Dermis blood vessel endothelial cell (primary cell): ENCODE results near the gene FUBP1. TPM values are rescaled to one million over a fixed set of nuclear protein-coding genes. Genes with fewer than 3 reads are reported as not detected.
A peak's percentile ranks its signal among the peaks of the same experiment; 100 is the strongest.
"Not testable (repeated sequence)": the region's sequence is repeated elsewhere in the genome, so short reads cannot be mapped to it uniquely, and the experiment has no call there.

Experiments used
- DNase-seq: peaks from one replicate; pipeline ENCODE4 v3.0.0; 2010
- total RNA-seq: library from RNA; depleted of rRNA; stranded (reverse); fragments of >200 nt; gene quantifications from 2 replicates; pipeline ENCODE4 v1.2.3, GENCODE V29; 2014

Gene FUBP1
- total RNA-seq, 1 donor from 2014 or later = 106 TPM

DNA sequence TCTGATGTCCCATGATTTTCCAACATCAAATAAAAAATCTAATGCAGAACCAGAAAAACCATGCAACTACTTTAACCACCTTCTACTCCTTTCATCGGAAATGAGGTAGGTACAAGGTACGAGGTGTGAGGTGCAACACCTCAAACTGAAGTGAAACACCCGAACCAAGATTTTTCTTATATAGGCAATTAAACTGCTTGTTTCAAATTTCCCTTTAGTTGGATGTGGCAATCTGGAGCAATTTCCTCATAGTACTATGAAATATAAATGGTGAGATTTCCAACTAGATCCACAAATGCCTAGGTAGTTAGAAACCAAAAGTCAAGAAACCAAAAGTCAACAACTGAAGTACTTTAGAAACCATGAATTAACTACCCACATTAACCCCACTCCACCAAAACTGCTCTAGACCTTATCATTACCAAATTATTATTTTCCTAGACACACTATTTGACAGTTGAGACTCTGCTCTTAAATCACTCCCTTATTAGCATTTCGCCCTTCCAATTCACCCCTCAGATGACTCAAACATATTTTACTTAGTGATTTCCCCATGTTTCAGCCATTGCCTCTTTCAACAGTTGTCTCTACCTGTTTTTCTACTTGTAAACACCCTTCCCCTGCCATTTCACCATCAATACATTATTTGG lies 37.8 kb downstream of the FUBP1 start:
- DNase-seq = no peak

DNA sequence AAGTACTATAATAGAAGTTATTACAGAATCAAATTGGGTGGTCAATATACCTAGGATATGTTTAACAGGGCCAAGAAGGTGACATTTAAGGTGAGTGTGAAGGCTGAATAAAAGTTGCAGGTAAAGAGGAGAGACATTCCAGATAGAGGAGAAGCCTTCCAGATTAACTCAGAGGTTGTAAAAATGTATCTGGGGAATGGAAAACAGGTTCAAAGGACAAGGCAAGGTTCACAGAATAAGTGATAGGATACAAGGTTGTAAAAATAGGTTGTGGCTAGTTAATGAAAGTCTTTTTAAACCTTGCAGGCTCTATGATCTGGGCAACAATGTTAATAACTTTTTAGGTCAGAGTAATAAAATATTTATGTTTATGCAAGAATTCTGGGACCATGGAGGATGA lies 40.2 kb downstream of the FUBP1 start:
- no peak for DNase-seq

DNA sequence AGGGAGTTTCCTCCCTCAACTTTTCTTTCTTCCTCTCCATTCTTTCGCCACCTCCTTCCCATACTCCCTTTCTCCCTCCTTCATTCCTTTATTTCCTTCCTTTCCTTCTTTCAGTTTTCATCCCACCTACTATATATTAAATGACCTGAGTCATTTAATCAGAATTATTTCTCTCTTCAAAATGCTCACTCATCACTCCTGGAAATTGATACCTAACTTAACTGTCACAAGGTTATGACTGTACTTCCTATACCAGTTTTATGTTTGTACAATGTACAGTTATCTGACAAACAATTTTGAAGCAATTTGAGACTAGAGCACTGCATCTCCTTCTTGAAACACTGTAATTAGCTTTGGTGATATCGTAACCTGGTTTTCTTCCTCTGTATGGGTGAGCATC lies 49.1 kb downstream of the FUBP1 start:
- DNase-seq = peak; percentile 34

DNA sequence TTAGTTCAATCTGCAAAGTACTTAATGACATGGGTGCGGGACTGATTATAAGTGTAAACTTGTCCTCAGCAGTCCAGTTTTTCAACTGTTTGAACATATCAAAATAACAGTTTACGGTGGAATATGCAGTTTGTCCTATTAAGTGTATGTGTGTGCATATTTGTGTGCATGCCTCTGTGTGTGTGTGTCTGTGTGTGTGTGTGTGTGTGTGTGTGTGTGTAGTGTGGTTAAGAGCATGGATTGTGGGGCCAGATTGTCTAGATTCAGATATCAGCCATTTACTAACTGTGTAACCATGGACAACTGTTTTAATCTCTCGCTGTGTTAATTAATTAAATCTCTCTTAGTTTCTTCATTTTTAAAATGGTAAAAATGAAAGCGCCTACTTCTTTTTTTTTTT lies 51.5 kb downstream of the FUBP1 start:
- DNase-seq = no peak

DNA sequence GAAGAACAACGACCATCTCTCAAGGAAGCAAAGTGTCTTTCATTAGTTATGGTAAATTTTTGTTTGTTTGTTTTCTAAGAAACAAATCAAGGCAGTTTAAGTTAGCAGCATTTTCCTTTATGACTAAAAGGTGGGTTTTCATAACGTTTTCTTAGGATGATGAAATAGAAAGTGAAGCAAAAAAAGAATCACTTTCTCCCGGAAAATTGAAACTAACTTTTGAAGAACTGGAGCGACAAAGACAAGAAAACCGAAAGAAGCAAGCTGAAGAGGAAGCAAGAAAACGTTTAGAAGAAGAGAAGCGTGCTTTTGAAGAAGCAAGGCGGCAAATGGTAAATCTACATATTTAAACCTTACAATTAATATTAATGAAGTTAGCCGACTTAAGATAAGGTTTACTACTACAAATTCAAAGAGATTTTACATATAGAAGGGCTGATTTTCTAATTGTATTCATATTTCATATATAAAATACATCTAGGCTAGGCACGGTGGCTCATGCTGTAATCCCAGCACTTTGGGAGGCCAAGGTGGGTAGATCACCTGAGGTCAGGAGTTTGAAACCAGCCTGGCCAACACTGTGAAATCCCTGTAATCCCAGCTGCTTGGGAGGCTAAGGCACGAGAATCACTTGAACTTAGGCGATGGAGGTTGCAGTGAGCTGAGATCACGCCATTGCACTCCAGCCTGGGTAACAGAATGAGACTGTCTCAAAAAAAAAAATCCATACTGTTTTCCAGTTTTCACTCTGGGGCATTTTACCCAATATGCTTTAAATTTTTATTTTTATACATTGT lies 52.1 kb downstream of the FUBP1 start:
- no peak for DNase-seq

DNA sequence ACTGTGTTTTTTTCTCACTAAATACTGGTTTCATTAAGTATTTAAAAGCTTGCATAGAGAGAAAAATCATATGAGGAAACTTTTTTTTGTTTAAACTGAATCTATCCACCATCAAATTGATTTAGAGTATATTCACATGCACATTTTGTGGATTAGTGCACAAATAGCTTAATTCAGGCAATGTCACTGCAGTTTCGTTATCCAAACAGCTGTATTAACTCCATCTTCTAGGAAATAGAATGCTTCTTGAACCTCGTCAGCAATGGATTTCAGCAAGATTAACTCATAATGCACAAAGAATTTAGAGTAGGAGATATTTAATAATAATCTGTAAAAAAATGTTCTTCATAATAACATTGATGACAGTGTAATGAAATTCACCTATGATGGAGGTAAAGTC lies 52.9 kb downstream of the FUBP1 start:
- no peak for DNase-seq

DNA sequence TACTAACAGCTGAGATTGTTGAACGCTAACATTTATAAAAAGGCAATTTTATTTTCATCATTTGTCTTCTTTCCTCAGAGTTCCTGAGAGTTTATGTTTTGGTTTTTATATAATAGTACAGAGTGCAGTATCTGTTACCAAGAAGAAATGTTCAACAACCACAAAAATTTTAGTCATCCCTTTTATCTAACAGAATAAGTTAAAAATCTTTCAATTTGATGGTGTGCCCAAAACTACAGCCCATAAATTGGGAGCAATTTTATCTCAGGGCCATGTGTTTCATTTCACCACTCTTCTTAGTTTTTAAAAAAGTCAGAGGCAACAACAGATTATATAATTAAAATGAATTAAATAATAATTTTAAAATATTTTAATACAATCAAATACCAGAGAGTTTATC lies 53.4 kb downstream of the FUBP1 start:
- DNase-seq = no peak

DNA sequence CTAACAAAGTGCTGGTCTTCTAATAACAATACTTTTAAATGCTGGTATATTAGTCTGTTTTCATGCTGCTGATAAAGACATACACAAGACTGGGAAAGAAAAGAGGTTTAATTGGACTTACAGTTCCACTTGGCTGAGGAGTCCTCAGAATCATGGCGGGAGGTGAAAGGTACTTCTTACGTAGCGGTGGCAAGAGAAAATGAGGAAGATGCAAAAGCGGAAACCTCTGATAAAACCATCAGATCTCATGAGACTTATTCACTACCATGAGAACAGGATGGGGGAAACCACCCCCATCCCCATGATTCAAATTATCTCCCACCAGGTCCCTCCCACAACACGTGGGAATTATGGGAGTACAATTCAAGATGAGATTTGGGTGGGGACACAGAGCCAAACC lies 60.0 kb downstream of the FUBP1 start:
- DNase-seq = not testable (repeated sequence)

DNA sequence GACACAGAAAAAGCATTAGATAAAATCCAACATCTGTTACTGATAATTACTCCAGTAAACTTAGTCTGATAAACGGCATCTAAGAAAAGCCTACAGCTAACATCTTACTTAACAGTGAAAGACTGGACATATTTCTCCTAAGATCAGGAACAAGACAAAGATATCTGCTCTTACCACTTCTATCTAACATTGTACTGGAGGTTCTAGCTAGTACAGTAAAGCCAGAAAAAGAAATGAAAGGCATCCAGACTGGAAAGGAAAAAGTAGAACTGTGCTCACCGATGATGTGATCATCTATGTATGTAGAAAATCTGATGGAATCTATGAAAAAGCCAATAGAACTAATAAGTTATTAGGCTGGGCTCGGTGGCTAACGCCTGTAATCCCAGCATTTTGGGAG lies 68.8 kb downstream of the FUBP1 start:
- no peak for DNase-seq

DNA sequence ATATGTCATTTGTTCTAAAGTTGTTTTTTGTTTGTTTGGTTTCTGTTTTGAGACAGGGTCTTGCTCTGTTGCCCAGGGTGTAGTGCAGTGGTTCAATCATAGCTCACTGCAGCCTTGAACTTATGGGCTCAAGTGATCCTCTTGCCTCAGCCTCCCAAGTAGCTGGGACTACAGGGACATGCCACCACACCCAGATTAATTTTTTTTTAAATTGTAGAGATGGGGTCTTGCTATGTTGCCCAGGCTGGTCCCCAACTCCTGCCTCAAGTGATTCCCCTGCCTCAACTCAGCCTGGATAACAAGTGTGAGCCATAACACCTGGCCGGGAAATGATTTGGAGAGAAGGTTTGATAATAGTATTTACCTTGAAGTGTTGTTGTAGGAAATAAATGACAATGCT lies 72.2 kb downstream of the FUBP1 start:
- DNase-seq = no peak

DNA sequence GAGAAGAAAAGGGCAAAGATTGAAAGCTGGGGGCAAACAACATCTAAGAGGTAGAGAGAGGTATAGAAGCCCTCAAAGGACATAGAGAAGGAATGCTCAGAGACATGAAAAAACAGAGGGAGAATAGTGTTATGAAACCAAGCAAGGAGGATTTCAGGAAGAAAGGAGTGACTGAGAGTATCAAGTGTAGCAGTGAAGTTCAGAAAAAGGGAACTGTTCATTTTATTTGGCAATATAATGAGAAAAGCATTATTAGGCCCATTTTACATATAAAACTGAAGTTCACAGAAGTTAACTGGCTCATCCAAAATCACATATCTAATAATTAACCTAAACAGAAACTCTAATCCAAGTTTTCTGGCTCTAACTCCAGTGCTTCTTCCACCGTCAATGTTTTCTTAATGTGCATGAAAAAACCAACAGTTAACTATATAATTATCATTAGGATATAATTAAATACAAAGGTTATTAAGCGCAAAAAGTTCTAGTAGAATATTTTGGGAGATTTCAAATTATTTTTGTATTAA lies 72.8 kb downstream of the FUBP1 start:
- DNase-seq = no peak

DNA sequence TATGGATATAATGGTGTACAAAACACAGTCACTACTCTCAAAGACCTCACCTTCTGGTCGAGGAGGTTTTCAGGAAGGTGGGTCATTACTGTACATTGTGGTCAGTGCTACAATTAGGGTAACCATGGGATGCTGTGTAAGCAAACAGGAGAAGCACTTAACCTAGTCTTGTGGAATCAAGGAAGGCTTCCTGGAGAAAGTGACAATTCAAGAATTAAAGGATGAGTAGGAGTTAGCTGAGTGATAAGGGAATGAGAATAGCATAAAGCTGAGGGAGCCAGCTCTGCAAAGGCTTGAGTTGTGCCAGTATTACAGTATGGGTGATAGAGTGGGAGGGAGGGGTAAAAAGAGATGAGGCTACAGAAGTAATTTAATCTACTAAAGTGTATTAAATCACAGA lies 73.3 kb downstream of the FUBP1 start:
- no peak for DNase-seq

DNA sequence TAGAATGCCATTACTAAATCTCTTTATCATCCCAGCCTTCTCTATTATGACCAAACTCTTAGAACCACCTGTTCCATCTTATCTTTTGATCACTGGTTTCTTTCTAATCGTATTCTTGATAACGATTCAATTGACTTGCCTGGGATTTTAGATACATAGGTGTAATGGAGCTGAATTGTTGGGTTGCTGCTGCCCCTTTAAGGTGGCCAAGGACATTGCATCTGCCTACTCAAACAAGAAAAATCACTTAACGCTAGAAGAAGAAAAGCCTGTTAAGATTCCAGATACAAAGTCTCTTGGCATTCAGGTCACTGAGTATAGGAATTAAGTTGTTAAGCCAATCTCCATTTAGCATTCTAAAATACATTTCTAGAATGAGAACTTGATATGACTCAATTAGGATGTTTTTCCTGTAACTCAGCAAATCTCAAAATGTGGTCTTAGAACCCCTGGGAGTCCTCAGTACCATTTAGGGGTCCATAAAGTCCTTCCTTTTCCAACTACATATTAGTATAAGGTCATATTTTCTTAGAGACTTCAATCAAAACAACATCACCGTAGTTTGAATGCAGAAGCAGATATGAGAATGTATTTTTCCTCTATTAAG lies 78.1 kb downstream of the FUBP1 start:
- peak; percentile 87 for DNase-seq

DNA sequence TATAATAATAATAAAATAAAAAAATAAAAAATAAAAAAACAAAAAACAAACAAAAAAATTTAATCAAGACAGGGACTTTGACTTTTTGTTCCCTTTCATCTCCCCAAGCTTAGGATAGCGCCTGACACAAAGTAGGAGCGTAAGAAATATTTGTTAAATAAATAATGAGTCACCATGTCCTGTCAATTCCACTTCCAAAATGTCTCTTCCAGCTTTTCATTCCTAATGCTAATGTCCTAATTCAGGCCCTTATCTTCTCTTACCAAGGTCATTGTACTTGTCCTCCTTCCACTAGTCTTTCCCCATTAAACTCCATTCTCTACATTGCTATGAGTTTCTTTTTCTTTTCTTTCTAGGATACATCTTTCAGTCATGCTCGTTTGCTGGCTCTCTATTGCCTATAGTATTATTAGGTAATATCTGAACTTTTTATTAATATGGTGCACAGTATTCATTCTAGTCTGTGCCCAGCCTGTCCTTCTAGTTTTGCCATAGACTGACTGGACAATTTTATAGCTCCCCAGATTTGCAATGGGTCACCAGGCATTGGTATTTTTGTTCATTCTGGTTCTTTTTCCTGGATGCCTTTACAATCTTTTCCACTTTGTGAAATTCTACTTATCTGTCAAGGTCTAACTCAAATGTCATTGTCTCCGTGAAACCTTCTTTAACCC lies 79.1 kb downstream of the FUBP1 start:
- peak; percentile 16 for DNase-seq

Other genes with a start within 250 kb of the FUBP1 start
- 112 and 125 TPM in 2 replicates for gene USP33, start 219.2 kb downstream of the FUBP1 start, total RNA-seq
- 16.1 and 19.9 TPM in 2 replicates for gene MIGA1, start 199.4 kb downstream of the FUBP1 start, total RNA-seq
- 3.1 and 5.8 TPM in 2 replicates for gene NEXN, start 90.4 kb downstream of the FUBP1 start, total RNA-seq
- gene DNAJB4, start 25.9 kb upstream of the FUBP1 start, total RNA-seq = 330 and 360 TPM in 2 replicates
- gene GIPC2, start 66.9 kb upstream of the FUBP1 start, total RNA-seq = 55.5 and 69.1 TPM in 2 replicates